Breast epithelium (tissue), 3 donors: Measurements from ENCODE around the gene KEAP1.

Experiments
- POLR2A ChIP-seq: fragments of 450-650 bp; IDR thresholded peaks from one replicate; pipeline ENCODE4 v1.6.1; 2016; ENCODE audit warnings: antibody characterized with exemption, mild to moderate bottlenecking, moderate library complexity
- POLR2AphosphoS5 ChIP-seq, 3 donors: sonication (generic); formaldehyde crosslinking; IDR thresholded peaks; one replicate each; pipeline ENCODE4 v1.6.1; 2017; ENCODE audit warnings: antibody characterized with exemption in 3 of 3
- TF ChIP-seq, protein P1 (sequence below), 3 donors: fragments of 450-650 bp; IDR thresholded peaks; one replicate each; pipeline ENCODE4 v1.5.1; 2016 to 2017; ENCODE audit warnings: antibody characterized with exemption in 3 of 3, mild to moderate bottlenecking in 3 of 3, moderate library complexity in 3 of 3

DNA sequence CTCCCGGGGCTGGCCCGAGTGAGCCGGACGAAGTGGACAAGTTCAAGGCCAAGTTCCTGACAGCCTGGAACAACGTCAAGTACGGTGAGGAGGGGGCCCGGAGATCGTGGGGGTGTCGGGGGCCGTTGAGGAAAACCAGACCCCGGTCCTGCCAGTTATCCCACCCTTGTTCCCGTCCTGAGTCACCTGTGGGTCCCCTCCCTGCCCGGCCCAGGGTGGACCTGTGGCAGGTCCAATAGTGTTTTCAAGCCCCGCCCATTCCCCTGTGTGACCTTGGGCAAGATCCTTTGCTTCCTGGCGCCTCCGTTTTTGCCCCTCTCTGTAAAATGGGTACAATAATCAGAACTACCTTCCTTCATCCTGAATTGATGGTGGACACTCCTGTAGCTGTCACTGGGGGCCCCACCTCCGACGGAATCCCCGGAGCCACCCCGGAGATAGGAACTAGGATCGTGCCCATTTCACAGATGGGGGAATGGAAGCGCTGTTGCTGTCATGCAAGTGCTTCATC, 41.1 kb upstream of the KEAP1 start:
- TF ChIP-seq, protein P1, sequence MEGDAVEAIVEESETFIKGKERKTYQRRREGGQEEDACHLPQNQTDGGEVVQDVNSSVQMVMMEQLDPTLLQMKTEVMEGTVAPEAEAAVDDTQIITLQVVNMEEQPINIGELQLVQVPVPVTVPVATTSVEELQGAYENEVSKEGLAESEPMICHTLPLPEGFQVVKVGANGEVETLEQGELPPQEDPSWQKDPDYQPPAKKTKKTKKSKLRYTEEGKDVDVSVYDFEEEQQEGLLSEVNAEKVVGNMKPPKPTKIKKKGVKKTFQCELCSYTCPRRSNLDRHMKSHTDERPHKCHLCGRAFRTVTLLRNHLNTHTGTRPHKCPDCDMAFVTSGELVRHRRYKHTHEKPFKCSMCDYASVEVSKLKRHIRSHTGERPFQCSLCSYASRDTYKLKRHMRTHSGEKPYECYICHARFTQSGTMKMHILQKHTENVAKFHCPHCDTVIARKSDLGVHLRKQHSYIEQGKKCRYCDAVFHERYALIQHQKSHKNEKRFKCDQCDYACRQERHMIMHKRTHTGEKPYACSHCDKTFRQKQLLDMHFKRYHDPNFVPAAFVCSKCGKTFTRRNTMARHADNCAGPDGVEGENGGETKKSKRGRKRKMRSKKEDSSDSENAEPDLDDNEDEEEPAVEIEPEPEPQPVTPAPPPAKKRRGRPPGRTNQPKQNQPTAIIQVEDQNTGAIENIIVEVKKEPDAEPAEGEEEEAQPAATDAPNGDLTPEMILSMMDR (IDR thresholded peaks at IDR 0.05), result no peak
- no peak for TF ChIP-seq POLR2AphosphoS5 (IDR thresholded peaks at IDR 0.05)
- TF ChIP-seq POLR2A, result no peak
